H9 (cell line): ENCODE data around the gene TMEM167B. TPM values are rescaled to one million over a fixed set of nuclear protein-coding genes. Genes with fewer than 3 reads are reported as not detected.

Experiments used
- DNase-seq: peaks from one replicate; pipeline ENCODE4 v3.0.0-alpha.2; 2017
- H2AFZ ChIP-seq: one replicate; pipeline ENCODE4 v1.6.1; 2013; ENCODE audit warnings: mild to moderate bottlenecking, low read length, control low read depth, moderate library complexity
- H2AK5ac ChIP-seq: 2 replicates; pipeline ENCODE4 v1.6.1; 2013; ENCODE audit warnings: low read length, control low read depth, mixed read lengths; ENCODE audit not compliant: insufficient read length
- H2BK120ac ChIP-seq: one replicate; pipeline ENCODE4 v1.6.1; 2013; ENCODE audit warnings: low read depth, mild to moderate bottlenecking, low read length, control low read depth, inconsistent platforms; ENCODE audit not compliant: poor library complexity, severe bottlenecking
- H2BK12ac ChIP-seq: 2 replicates; pipeline ENCODE4 v1.6.1; 2013; ENCODE audit warnings: low read length, control low read depth, mixed read lengths, low read depth; ENCODE audit not compliant: insufficient read length
- H2BK15ac ChIP-seq: 2 replicates; pipeline ENCODE4 v1.6.1; 2013; ENCODE audit warnings: low read depth, low read length, control low read depth
- H2BK20ac ChIP-seq: one replicate; pipeline ENCODE4 v1.6.1; 2013; ENCODE audit warnings: low read depth, mild to moderate bottlenecking, low read length, control low read depth, inconsistent platforms; ENCODE audit not compliant: poor library complexity, severe bottlenecking
- H2BK5ac ChIP-seq: 2 replicates; pipeline ENCODE4 v1.6.1; 2013; ENCODE audit warnings: low read length, control low read depth, mixed read lengths; ENCODE audit not compliant: insufficient read length
- H3K14ac ChIP-seq: 2 replicates; pipeline ENCODE4 v1.6.1; 2013; ENCODE audit warnings: low read length, control low read depth; ENCODE audit not compliant: insufficient read depth
- H3K18ac ChIP-seq: 2 replicates; pipeline ENCODE4 v1.6.1; 2013; ENCODE audit warnings: low read depth, mild to moderate bottlenecking, mixed read lengths, low read length, control low read depth; ENCODE audit not compliant: insufficient read length
- H3K23ac ChIP-seq: 2 replicates; pipeline ENCODE4 v1.6.1; 2013; ENCODE audit warnings: low read length, control low read depth, mixed read lengths, low read depth; ENCODE audit not compliant: insufficient read length
- H3K23me2 ChIP-seq: 2 replicates; pipeline ENCODE4 v1.6.1; 2013; ENCODE audit warnings: low read depth, mild to moderate bottlenecking, mixed read lengths, low read length, control low read depth; ENCODE audit not compliant: insufficient read length, poor library complexity, severe bottlenecking
- H3K27ac ChIP-seq: 2 replicates; pipeline ENCODE4 v1.5.1; 2013; ENCODE audit warnings: low read length, control low read depth, mixed read lengths, low read depth; ENCODE audit not compliant: insufficient read length
- H3K27me3 ChIP-seq: 2 replicates; pipeline ENCODE4 v1.6.1; 2013; ENCODE audit warnings: low read length, control low read depth, inconsistent platforms; ENCODE audit not compliant: insufficient read depth
- H3K4ac ChIP-seq: 2 replicates; pipeline ENCODE4 v1.6.1; 2013; ENCODE audit warnings: low read depth, mild to moderate bottlenecking, control low read depth, inconsistent platforms, low read length, moderate library complexity
- H3K4me1 ChIP-seq: 2 replicates; pipeline ENCODE4 v1.6.1; 2013; ENCODE audit warnings: low read length, control low read depth, inconsistent platforms; ENCODE audit not compliant: insufficient read depth
- H3K4me2 ChIP-seq: 2 replicates; pipeline ENCODE4 v1.6.1; 2013; ENCODE audit warnings: low read length, control low read depth, mixed read lengths; ENCODE audit not compliant: insufficient read length, insufficient read depth
- H3K56ac ChIP-seq: 2 replicates; pipeline ENCODE4 v1.6.1; 2013; ENCODE audit warnings: low read depth, mild to moderate bottlenecking, mixed read lengths, low read length, control low read depth; ENCODE audit not compliant: insufficient read length
- H3K79me1 ChIP-seq: 2 replicates; pipeline ENCODE4 v1.6.1; 2013; ENCODE audit warnings: low read depth, mild to moderate bottlenecking, moderate library complexity, low read length, control low read depth, inconsistent platforms; ENCODE audit not compliant: insufficient read depth, poor library complexity, severe bottlenecking
- H3K79me2 ChIP-seq: 2 replicates; pipeline ENCODE4 v1.6.1; 2013; ENCODE audit warnings: low read length, control low read depth, inconsistent platforms; ENCODE audit not compliant: insufficient read depth
- H3K9ac ChIP-seq: 2 replicates; pipeline ENCODE4 v1.6.1; 2013; ENCODE audit warnings: low read length, control low read depth, mixed read lengths; ENCODE audit not compliant: insufficient read length; ENCODE audit errors: extremely low read depth
- H3K9me3 ChIP-seq: one replicate; pipeline ENCODE4 v1.6.1; 2013; ENCODE audit warnings: low read depth, low read length, inconsistent platforms; ENCODE audit not compliant: control insufficient read depth
- H3T11ph ChIP-seq: one replicate; pipeline ENCODE4 v1.6.1; 2013; ENCODE audit warnings: mild to moderate bottlenecking, low read length, control low read depth, inconsistent platforms
- H4K20me1 ChIP-seq: one replicate; pipeline ENCODE4 v1.6.1; 2013; ENCODE audit not compliant: control insufficient read depth, insufficient read length, insufficient read depth
- H4K5ac ChIP-seq: 2 replicates; pipeline ENCODE4 v1.6.1; 2013; ENCODE audit warnings: low read depth, mild to moderate bottlenecking, mixed read lengths, low read length, control low read depth; ENCODE audit not compliant: insufficient read length
- H4K8ac ChIP-seq: replicated peaks from 2 replicates; pipeline ENCODE4 v1.6.1; 2013; ENCODE audit warnings: low read length, control low read depth, mixed read lengths, low read depth; ENCODE audit not compliant: insufficient read length
- H4K91ac ChIP-seq: 2 replicates; pipeline ENCODE4 v1.6.1; 2013; ENCODE audit warnings: low read depth, mild to moderate bottlenecking, moderate library complexity, mixed read lengths, low read length, control low read depth; ENCODE audit not compliant: insufficient read length
- H3K27ac Mint-ChIP-seq, 3 experiments: 2 replicates in 2 of 3; 3 replicates in 1 of 3; pipeline ENCODE4 v1.8.0; 2020 to 2021; ENCODE audit warnings: mixed read lengths in 3 of 3, mild to moderate bottlenecking in 1 of 3, moderate library complexity in 1 of 3
- H3K27me3 Mint-ChIP-seq: 2 replicates; pipeline ENCODE4 v1.8.0; 2021; ENCODE audit warnings: low read depth, mild to moderate bottlenecking, moderate library complexity, mixed read lengths
- H3K36me3 Mint-ChIP-seq, 3 experiments: 2 replicates in 2 of 3; 3 replicates in 1 of 3; pipeline ENCODE4 v1.8.0; 2020 to 2021; ENCODE audit warnings: low read depth in 3 of 3, mixed read lengths in 3 of 3; ENCODE audit not compliant: insufficient read depth in 1 of 3
- H3K4me1 Mint-ChIP-seq, 2 experiments: 2 replicates each; pipeline ENCODE4 v1.8.0; 2020; ENCODE audit warnings: mixed read lengths in 2 of 2
- H3K4me3 Mint-ChIP-seq, 2 experiments: 2 replicates in 1 of 2; 3 replicates in 1 of 2; pipeline ENCODE4 v1.8.0; 2020 to 2021; ENCODE audit warnings: mild to moderate bottlenecking in 2 of 2, mixed read lengths in 2 of 2, moderate library complexity in 1 of 2
- H3K9me3 Mint-ChIP-seq, 2 experiments: 2 replicates in 1 of 2; 3 replicates in 1 of 2; pipeline ENCODE4 v1.8.0; 2020; ENCODE audit warnings: mild to moderate bottlenecking in 2 of 2, mixed read lengths in 2 of 2, moderate library complexity in 1 of 2
- WGBS: extraction: QIAGEN DNeasy Blood & Tissue Kit; methylation state at CpG from one replicate; pipeline ENCODE4 v1.1.7; 2013; ENCODE audit warnings: missing lambda C conversion rate, low lambda C conversion rate, mixed read lengths; ENCODE audit not compliant: insufficient read length; ENCODE audit errors: extremely low coverage; 5-methylcytosine and 5-hydroxymethylcytosine counted together
- total RNA-seq: library from RNA; stranded (reverse); gene quantifications from 2 replicates; pipeline ENCODE4 v1.2.1, GENCODE V29; 2021
- TF ChIP-seq, protein P1 (sequence below): fragments of 200-600 bp; sonication (generic); conservative IDR thresholded peaks from 3 replicates; pipeline ENCODE4 v1.8.0; 2021; ENCODE audit warnings: antibody characterized with exemption, mild to moderate bottlenecking

TMEM167B gene
- total RNA-seq, 1 experiment from 2014 or later, result 13.9 TPM

- no CpG with 5 or more reads among the region's 2 CpGs for WGBS
- Histone ChIP-seq H3K9ac (no peak overlapping the region), H3K23me2 (no peaks in the 10 kb centered on the region)
These were observed 42.2 kb upstream of the TMEM167B start for GRCh38 chr1:109048335-109048734.

More at GRCh38 chr1:109048335-109048734, 42.2 kb upstream of the TMEM167B start:
- no peak overlapping the region for H3K56ac ChIP-seq
- no peak overlapping the region for H2AFZ ChIP-seq
- Mint-ChIP-seq H3K36me3 (no peaks in the 10 kb centered on the region), H3K27ac (no peak overlapping the region), H3K4me1 (no peaks in the 10 kb centered on the region), H3K27me3 (0 out of 2 replicates have a peak, but pooled peaks cover 1% of the 10 kb centered on the region), H3K4me3 (no peak overlapping the region), H3K9me3 (peaks cover 4 to 5% of the 10 kb centered on the region in 2 experiments; a peak in 4 of 5 replicates)
- no peaks in the 10 kb centered on the region for H3K79me1 ChIP-seq
- H2BK120ac ChIP-seq, result no peak overlapping the region
- H3K14ac ChIP-seq, result no peak overlapping the region
- no peaks in the 10 kb centered on the region for H3K27me3 ChIP-seq
- DNase-seq, result no peak
- no peak overlapping the region for H2BK5ac ChIP-seq
- no peak overlapping the region for H3K23ac ChIP-seq
- H3K27ac ChIP-seq, result no peak overlapping the region
- no peak overlapping the region for H4K91ac ChIP-seq
- H3K18ac ChIP-seq, result no peak overlapping the region
- H3K9me3 ChIP-seq, result no peaks in the 10 kb centered on the region
- H4K20me1 ChIP-seq, result no peaks in the 10 kb centered on the region
- TF ChIP-seq, protein P1, sequence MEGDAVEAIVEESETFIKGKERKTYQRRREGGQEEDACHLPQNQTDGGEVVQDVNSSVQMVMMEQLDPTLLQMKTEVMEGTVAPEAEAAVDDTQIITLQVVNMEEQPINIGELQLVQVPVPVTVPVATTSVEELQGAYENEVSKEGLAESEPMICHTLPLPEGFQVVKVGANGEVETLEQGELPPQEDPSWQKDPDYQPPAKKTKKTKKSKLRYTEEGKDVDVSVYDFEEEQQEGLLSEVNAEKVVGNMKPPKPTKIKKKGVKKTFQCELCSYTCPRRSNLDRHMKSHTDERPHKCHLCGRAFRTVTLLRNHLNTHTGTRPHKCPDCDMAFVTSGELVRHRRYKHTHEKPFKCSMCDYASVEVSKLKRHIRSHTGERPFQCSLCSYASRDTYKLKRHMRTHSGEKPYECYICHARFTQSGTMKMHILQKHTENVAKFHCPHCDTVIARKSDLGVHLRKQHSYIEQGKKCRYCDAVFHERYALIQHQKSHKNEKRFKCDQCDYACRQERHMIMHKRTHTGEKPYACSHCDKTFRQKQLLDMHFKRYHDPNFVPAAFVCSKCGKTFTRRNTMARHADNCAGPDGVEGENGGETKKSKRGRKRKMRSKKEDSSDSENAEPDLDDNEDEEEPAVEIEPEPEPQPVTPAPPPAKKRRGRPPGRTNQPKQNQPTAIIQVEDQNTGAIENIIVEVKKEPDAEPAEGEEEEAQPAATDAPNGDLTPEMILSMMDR, result no peak
- no peak overlapping the region for H3K4me2 ChIP-seq
- no peak overlapping the region for H2BK20ac ChIP-seq
- H3K79me2 ChIP-seq, result no peaks in the 10 kb centered on the region
- no peak overlapping the region for H2AK5ac ChIP-seq
- H2BK15ac ChIP-seq, result no peak overlapping the region
- no peak overlapping the region for H3K4ac ChIP-seq
- H4K8ac ChIP-seq, result no peak overlapping the region
- H2BK12ac ChIP-seq, result no peak overlapping the region
- H4K5ac ChIP-seq, result no peak overlapping the region
- H3K4me1 ChIP-seq, result no peaks in the 10 kb centered on the region
- no peak overlapping the region for H3T11ph ChIP-seq
